ENCODE measurements around the gene SCT. TPM values are rescaled to one million over a fixed set of nuclear protein-coding genes. Genes with fewer than 3 reads are reported as not detected.
A peak's percentile ranks its signal among the peaks of the same experiment; 100 is the strongest.

Gene SCT
- total RNA-seq, 2 donors from 2014 or later = not detected

DNA sequence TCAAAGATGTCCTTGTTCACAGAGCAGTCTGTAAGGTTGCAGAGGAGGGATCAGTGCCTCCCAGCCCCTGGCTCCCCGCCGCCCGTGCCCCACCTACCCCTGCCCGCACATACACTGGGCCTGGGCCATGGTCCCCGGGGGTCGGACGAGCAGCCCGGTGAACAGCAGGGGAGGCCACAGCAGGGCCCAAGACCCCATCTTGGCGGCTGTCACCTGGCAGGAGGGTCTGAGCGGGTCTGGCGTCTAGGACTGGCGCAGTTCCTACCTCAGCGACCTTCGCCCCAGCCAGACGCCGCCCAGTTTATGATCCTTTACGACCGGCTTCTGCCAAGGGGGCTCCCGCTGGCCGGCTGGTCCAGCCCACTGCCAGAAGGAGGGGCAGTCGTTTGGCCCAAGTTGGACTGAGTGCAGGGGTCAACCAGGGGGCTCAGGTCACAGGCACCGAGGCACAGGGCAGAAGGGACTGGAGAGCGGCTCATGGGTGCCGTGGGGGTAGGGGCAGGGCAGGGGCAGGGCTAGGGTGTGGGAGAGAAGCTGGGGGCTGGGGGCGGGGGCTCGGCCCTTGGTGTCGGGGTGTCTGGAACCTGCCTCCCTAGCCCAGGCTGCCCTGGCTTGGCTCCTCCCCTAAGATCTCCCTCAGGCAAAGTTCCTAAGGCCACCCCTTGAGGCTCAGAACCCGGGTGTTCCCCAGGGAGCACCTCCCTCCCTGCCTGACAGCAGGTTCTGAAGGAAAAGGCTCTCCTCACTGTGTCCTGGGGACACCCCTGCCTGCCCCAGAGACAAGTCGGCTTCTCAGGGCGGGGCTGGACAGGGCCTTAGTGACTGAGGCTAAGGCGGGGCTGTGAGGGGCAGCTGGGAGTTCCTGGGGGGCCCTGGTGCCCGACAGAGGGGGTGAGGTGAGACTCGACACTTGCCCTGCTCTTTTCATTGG lies 2.0 kb downstream of the SCT start, which contains the start of gene CDHR5:
Gene CDHR5, minus strand, starts transcription at position 251 of the 931 bp plus-strand sequence. Its CDS starts 53 bp downstream, at position 198.
- ATAC-seq = peak; percentile 4
- no peaks in the 10 kb centered on the region for H3K4me1 ChIP-seq

DNA sequence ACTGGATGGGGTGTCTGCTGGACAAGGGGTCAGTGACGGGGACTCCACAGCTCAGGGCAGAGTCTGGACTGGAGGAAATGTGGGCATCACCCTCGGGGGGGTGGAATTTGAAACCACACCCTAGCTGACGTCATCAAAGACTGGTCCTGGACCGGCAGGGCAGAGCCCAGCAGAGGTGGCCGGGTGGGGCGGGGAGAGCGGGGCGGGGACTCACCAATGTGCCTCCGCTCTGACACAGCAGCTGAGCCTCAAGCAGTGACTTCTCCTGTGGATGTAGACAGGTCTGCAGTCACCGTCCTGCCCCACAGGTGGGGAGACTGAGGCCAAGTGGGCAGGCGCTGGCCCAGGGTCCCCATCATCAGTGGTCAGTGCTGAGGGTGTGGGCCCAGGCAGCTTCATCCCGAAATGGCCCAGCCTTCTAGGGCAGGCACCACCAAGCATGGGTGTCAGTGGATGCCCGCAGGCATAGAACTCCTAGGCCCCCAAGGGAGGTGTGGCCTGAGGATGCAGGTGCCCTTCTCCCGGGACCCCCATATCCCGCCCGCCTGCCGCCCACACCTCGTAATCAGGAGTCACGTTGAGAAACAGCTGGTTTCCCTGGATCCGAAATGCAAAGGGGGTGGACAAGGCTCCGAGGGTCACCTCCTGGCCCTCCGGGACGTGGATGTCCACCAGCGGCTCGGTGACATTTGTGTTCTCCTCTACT lies 2.8 kb downstream of the SCT start:
- DNase-seq (peak in 1 of 4 donors; percentile 42), ATAC-seq (no peak)
- Histone ChIP-seq H3K9me3 (no peaks in the 10 kb centered on the region), H3K27ac (no peak overlapping the region), H3K36me3 (replicated peaks in 1 of 2; ENCODE audit: insufficient read depth in 1 of 2, low read depth in 2 of 2) (no peaks in the 10 kb centered on the region), H3K4me1 (no peaks in the 10 kb centered on the region), H3K4me3 (no peak overlapping the region), H3K27me3 (no peaks in the 10 kb centered on the region)
- WGBS, 2 donors = 81 to 85% methylated on average over 14 to 21 of the region's 25 CpGs
- no peak for TF ChIP-seq POLR2A (IDR thresholded peaks at IDR 0.05)
- no peak for TF ChIP-seq CTCF (IDR thresholded peaks at IDR 0.05)
- intact Hi-C loops (cut with DNase I) = no loop called here

More for the DNA sequence above, 2.0 kb downstream of the SCT start, which contains the start of gene CDHR5:
- TF ChIP-seq CTCF (IDR thresholded peaks at IDR 0.05) (no peak), POLR2A (IDR thresholded peaks at IDR 0.05) (no peak)
- H3K4me3 ChIP-seq = no peak within 1 kb of the TSS
- peak in 1 of 4 donors; percentile 16 for DNase-seq
- no peaks in the 10 kb centered on the region for H3K27me3 ChIP-seq
- no peak within 1 kb of the TSS for H3K27ac ChIP-seq
- no peaks in the 10 kb centered on the region for H3K36me3 ChIP-seq (replicated peaks in 1 of 2; ENCODE audit: insufficient read depth in 1 of 2, low read depth in 2 of 2)
- no peaks in the 10 kb centered on the region for H3K9me3 ChIP-seq
- intact Hi-C loops (cut with DNase I) = no loop called here
- 75 to 77% methylated on average over 13 to 29 of the region's 33 CpGs for WGBS, 2 donors

DNA sequence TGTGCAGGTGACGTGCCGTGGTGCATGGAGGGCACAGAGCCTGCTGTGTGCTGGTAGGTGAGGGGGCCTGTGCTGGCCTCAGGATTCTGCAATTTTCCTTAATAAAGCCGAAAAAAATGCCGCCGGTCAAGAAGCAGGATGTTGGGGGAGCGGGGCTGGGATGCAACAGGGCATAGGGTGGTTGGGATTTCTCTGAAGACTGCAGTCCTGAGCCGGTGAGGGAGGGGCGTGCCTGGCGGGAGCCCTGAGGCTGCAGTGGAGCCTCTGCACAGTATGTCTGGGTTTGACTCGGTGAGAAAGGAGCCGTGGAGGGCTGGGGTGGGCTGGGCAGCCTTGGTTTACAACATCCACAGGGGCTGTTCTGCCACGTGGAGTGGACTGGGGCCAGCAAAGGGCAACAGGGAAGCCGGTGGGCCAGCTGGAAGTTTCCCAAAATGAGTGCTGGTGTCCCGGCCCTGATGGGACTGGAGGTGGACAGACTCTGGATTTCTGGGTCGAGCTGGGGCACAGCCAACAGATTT lies 3.6 kb downstream of the SCT start:
- WGBS, 2 donors = 79 to 93% methylated on average over 12 to 14 of the region's 15 CpGs
- Histone ChIP-seq H3K27me3 (no peaks in the 10 kb centered on the region), H3K27ac (no peak overlapping the region), H3K4me3 (no peak overlapping the region), H3K4me1 (no peaks in the 10 kb centered on the region), H3K36me3 (replicated peaks in 1 of 2; ENCODE audit: insufficient read depth in 1 of 2, low read depth in 2 of 2) (no peaks in the 10 kb centered on the region), H3K9me3 (no peaks in the 10 kb centered on the region)
- intact Hi-C loops (cut with DNase I) = no loop called here
- DNase-seq (peak in 1 of 4 donors; percentile 17), ATAC-seq (no peak)
- TF ChIP-seq POLR2A (IDR thresholded peaks at IDR 0.05) (no peak), CTCF (IDR thresholded peaks at IDR 0.05) (no peak)

- DNase-seq (no peak), ATAC-seq (no peak)
- H3K36me3 ChIP-seq (replicated peaks in 1 of 2; ENCODE audit: insufficient read depth in 1 of 2, low read depth in 2 of 2) = peaks cover 0 to 2% of the 10 kb centered on the region in 2 donors
- H3K4me3 ChIP-seq = no peak overlapping the region
- WGBS, 2 donors = 88 to 89% methylated on average over 26 to 27 of the region's 27 CpGs
- no peak overlapping the region for H3K27ac ChIP-seq
- intact Hi-C loops (cut with DNase I) = no loop called here
- H3K27me3 ChIP-seq = no peaks in the 10 kb centered on the region
- no peaks in the 10 kb centered on the region for H3K4me1 ChIP-seq
- no peaks in the 10 kb centered on the region for H3K9me3 ChIP-seq
- TF ChIP-seq CTCF (IDR thresholded peaks at IDR 0.05) (no peak), POLR2A (IDR thresholded peaks at IDR 0.05) (no peak)
Measured at GRCh38 chr11:621838-622237, 5.1 kb downstream of the SCT start.

Data from body of pancreas (tissue), 4 donors.